Ishikawa (cell line): ENCODE results near the gene IGF2BP1.

ENCODE experiments used
- EGR1 ChIP-seq: IDR thresholded peaks from 2 replicates; pipeline ENCODE4 v1.6.1; 2012
- EP300 ChIP-seq: IDR thresholded peaks from 2 replicates; pipeline ENCODE4 v1.6.1; 2012; ENCODE audit warnings: borderline replicate concordance
- RAD21 ChIP-seq: IDR thresholded peaks from 2 replicates; pipeline ENCODE4 v1.6.1; 2012; ENCODE audit warnings: low read depth

DNA sequence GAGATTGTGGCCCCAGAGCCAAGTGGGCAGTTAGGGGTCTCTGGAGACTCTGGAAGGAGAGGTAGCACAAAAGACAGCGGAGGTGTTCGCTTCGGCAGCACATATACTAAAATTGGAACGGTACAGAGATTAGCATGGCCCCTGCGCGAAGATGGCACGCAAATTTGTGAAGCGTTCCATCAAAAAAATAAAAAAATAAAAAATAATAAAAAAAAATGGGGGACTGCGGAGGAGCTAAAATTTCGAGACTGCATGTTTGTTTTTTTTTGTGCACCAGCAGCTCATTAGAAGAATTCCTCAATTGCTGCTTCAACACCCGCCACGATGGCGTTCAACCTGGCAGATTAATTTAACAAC lies 39.1 kb downstream of the IGF2BP1 start:
- TF ChIP-seq RAD21 (no peak), EGR1 (no peak), EP300 (no peak)
